Fibroblast of villous mesenchyme (primary cell): ENCODE results near the gene CFAP69. TPM values are rescaled to one million over a fixed set of nuclear protein-coding genes. Genes with fewer than 3 reads are reported as not detected.

ENCODE experiments used
- DNase-seq: peaks from one replicate; pipeline ENCODE4 v3.0.0-alpha.2; 2010; ENCODE audit warnings: low read depth
- H3K4me3 ChIP-seq: 2 replicates; pipeline ENCODE4 v1.5.1; 2011; ENCODE audit warnings: low read depth, mild to moderate bottlenecking, low read length
- total RNA-seq: library from RNA; depleted of rRNA; stranded (reverse); fragments of >200 nt; gene quantifications from 2 replicates; pipeline ENCODE4 v1.2.3, GENCODE V29; 2012
- TF ChIP-seq, protein P1 (sequence below): IDR thresholded peaks from 2 replicates; pipeline ENCODE4 v1.5.1; 2012; ENCODE audit warnings: low read depth, mild to moderate bottlenecking, low read length; ENCODE audit not compliant: insufficient read depth

CFAP69 gene
- total RNA-seq, 1 donor: 2.6 TPM

- DNase-seq: no peak
- no peak overlapping the region for H3K4me3 ChIP-seq
- TF ChIP-seq, protein P1, sequence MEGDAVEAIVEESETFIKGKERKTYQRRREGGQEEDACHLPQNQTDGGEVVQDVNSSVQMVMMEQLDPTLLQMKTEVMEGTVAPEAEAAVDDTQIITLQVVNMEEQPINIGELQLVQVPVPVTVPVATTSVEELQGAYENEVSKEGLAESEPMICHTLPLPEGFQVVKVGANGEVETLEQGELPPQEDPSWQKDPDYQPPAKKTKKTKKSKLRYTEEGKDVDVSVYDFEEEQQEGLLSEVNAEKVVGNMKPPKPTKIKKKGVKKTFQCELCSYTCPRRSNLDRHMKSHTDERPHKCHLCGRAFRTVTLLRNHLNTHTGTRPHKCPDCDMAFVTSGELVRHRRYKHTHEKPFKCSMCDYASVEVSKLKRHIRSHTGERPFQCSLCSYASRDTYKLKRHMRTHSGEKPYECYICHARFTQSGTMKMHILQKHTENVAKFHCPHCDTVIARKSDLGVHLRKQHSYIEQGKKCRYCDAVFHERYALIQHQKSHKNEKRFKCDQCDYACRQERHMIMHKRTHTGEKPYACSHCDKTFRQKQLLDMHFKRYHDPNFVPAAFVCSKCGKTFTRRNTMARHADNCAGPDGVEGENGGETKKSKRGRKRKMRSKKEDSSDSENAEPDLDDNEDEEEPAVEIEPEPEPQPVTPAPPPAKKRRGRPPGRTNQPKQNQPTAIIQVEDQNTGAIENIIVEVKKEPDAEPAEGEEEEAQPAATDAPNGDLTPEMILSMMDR: no peak
These were observed 21.9 kb upstream of the CFAP69 start for GRCh38 chr7:90222811-90223725.

DNA sequence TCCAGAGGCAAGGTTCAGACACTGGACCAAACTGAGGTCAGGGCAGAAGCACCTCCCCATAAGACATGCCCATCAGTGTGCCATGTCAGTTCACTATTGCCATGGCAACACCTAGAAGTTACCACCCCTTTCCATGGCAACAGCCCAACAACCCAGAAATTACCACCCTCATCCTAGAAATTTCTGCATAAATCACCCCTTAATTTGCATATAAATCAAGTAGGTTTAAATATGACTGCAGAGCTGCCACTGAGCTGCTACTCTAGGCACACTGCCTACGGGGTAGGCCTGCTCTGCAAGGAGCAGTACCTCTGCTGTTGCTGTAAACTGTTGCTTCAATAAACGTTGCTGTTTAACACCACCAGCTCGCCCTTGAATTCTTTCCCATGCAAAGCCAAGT is 20.8 kb upstream of the CFAP69 start:
- H3K4me3 ChIP-seq: no peak overlapping the region
- DNase-seq: no peak
- TF ChIP-seq, protein P1: no peak

- H3K4me3 ChIP-seq: no peak overlapping the region
- no peak for DNase-seq
These were observed 19.8 kb upstream of the CFAP69 start for GRCh38 chr7:90225181-90225580.

GRCh38 chr7:90225601-90226000 is 19.4 kb upstream of the CFAP69 start:
- DNase-seq: no peak
- no peak overlapping the region for H3K4me3 ChIP-seq
- TF ChIP-seq, protein P1: no peak

More at GRCh38 chr7:90225181-90225580, 19.8 kb upstream of the CFAP69 start:
- TF ChIP-seq, protein P1: no peak

DNA sequence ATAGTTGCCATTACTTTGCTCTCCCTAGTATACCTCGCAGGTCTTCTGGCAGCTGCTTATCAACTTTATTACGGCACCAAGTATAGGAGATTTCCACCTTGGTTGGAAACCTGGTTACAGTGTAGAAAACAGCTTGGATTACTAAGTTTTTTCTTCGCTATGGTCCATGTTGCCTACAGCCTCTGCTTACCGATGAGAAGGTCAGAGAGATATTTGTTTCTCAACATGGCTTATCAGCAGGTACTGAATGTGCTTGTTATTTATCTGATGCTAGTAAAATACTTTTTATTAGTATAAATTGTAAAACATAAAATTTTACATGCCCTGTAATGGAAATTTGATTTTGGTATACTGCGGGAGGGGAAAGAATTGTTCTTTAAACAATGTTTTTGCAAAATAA is 17.7 kb upstream of the CFAP69 start:
- no peak for DNase-seq
- no peak overlapping the region for H3K4me3 ChIP-seq
- TF ChIP-seq, protein P1: no peak

- DNase-seq: no peak
- H3K4me3 ChIP-seq: no peak overlapping the region
- TF ChIP-seq, protein P1: no peak
These were observed 15.3 kb upstream of the CFAP69 start for GRCh38 chr7:90229682-90230081.

GRCh38 chr7:90230834-90231233 is 14.1 kb upstream of the CFAP69 start:
- TF ChIP-seq, protein P1: no peak
- DNase-seq: no peak
- no peak overlapping the region for H3K4me3 ChIP-seq
